Karpas-422 (cell line): ENCODE results near the gene SLC6A3. TPM values are rescaled to one million over a fixed set of nuclear protein-coding genes. Genes with fewer than 3 reads are reported as not detected.

Experiments used
- DNase-seq: peaks from one replicate; pipeline ENCODE4 v3.0.0-alpha.2; 2015
- H2AFZ ChIP-seq: fragments of 200-600 bp; sonication (generic); 2 replicates; pipeline ENCODE4 v1.6.1; 2014; ENCODE audit warnings: antibody characterized with exemption, low read length, mixed read lengths
- H3K27ac ChIP-seq: fragments of 200-600 bp; sonication (generic); 2 replicates; pipeline ENCODE4 v1.5.1; 2014; ENCODE audit warnings: mild to moderate bottlenecking, low read length, moderate library complexity
- H3K27me3 ChIP-seq: fragments of 200-600 bp; sonication (generic); 2 replicates; pipeline ENCODE4 v1.6.1; 2014; ENCODE audit warnings: low read length, mixed read lengths
- H3K36me3 ChIP-seq: fragments of 200-600 bp; sonication (generic); 2 replicates; pipeline ENCODE4 v1.6.1; 2014; ENCODE audit warnings: low read length, mixed read lengths; ENCODE audit not compliant: insufficient read depth
- H3K4me1 ChIP-seq: fragments of 200-600 bp; sonication (generic); 2 replicates; pipeline ENCODE4 v1.6.1; 2014; ENCODE audit warnings: mild to moderate bottlenecking, low read length, mixed read lengths
- H3K4me2 ChIP-seq: fragments of 200-600 bp; sonication (generic); 2 replicates; pipeline ENCODE4 v1.6.1; 2014; ENCODE audit warnings: low read length, low read depth, mild to moderate bottlenecking; ENCODE audit not compliant: poor library complexity, severe bottlenecking
- H3K4me3 ChIP-seq: fragments of 200-600 bp; sonication (generic); 2 replicates; pipeline ENCODE4 v1.5.1; 2014; ENCODE audit warnings: mild to moderate bottlenecking, antibody characterized with exemption, low read length, mixed read lengths
- H3K79me2 ChIP-seq: fragments of 200-600 bp; sonication (generic); 2 replicates; pipeline ENCODE4 v1.6.1; 2014; ENCODE audit warnings: mild to moderate bottlenecking, low read length, mixed read lengths
- H3K9ac ChIP-seq: fragments of 200-600 bp; sonication (generic); 2 replicates; pipeline ENCODE4 v1.6.0; 2014; ENCODE audit warnings: low read length
- H3K9me2 ChIP-seq: fragments of 200-600 bp; sonication (generic), shearing (Covaris generic); replicated peaks from 2 replicates; pipeline ENCODE4 v1.6.0; 2014; ENCODE audit warnings: mild to moderate bottlenecking, low read length, moderate library complexity; ENCODE audit not compliant: insufficient read depth
- H3K9me3 ChIP-seq: fragments of 300-700, 200-600 bp; sonication (generic); 2 replicates; pipeline ENCODE4 v1.6.1; 2014; ENCODE audit warnings: low read length, mixed read lengths
- H4K20me1 ChIP-seq: fragments of 200-600 bp; sonication (generic); 2 replicates; pipeline ENCODE4 v1.6.1; 2014; ENCODE audit warnings: mild to moderate bottlenecking, antibody characterized with exemption, low read length, low read depth; ENCODE audit not compliant: insufficient read depth
- total RNA-seq: library from RNA; depleted of rRNA; stranded (reverse); fragments of >200 nt; shearing (Covaris generic); gene quantifications from 2 replicates; pipeline ENCODE4 v1.2.3, GENCODE V29; 2014; ENCODE audit warnings: low replicate concordance

The SLC6A3 gene
- total RNA-seq, 1 experiment from 2014 or later: not detected

GRCh38 chr5:1443991-1444360 lies 1.3 kb downstream of the SLC6A3 start:
- no peak overlapping the region for H2AFZ ChIP-seq
- H3K4me2 ChIP-seq: no peak overlapping the region
- no peaks in the 10 kb centered on the region for H3K79me2 ChIP-seq
- no peak overlapping the region for H3K9ac ChIP-seq
- no peaks in the 10 kb centered on the region for H3K4me1 ChIP-seq
- no peak overlapping the region for H3K4me3 ChIP-seq
- no peaks in the 10 kb centered on the region for H3K9me3 ChIP-seq
- DNase-seq: no peak
- no peaks in the 10 kb centered on the region for H3K9me2 ChIP-seq
- H4K20me1 ChIP-seq: no peaks in the 10 kb centered on the region
- H3K27me3 ChIP-seq: no peaks in the 10 kb centered on the region
- no peak overlapping the region for H3K27ac ChIP-seq
- no peaks in the 10 kb centered on the region for H3K36me3 ChIP-seq

- Histone ChIP-seq H3K9ac (no peak overlapping the region), H2AFZ (no peak overlapping the region), H4K20me1 (no peaks in the 10 kb centered on the region), H3K79me2 (no peaks in the 10 kb centered on the region), H3K4me2 (no peak overlapping the region), H3K27me3 (no peaks in the 10 kb centered on the region), H3K4me3 (no peak overlapping the region), H3K9me2 (no peaks in the 10 kb centered on the region), H3K36me3 (no peaks in the 10 kb centered on the region), H3K9me3 (no peaks in the 10 kb centered on the region), H3K4me1 (no peaks in the 10 kb centered on the region), H3K27ac (no peak overlapping the region)
- DNase-seq: no peak
These were observed 2.1 kb downstream of the SLC6A3 start for GRCh38 chr5:1443171-1443570.

- Histone ChIP-seq H3K9me2 (no peaks in the 10 kb centered on the region), H3K9me3 (no peaks in the 10 kb centered on the region), H3K27ac (no peak overlapping the region), H3K79me2 (no peaks in the 10 kb centered on the region), H3K27me3 (no peaks in the 10 kb centered on the region), H3K4me2 (no peak overlapping the region), H3K9ac (no peak overlapping the region), H2AFZ (no peak overlapping the region), H3K36me3 (no peaks in the 10 kb centered on the region), H3K4me3 (no peak overlapping the region), H3K4me1 (no peaks in the 10 kb centered on the region), H4K20me1 (no peaks in the 10 kb centered on the region)
- DNase-seq: no peak
These were observed 2.8 kb downstream of the SLC6A3 start for GRCh38 chr5:1442222-1443145.

- Histone ChIP-seq H3K4me1 (no peaks in the 10 kb centered on the region), H3K4me3 (no peak overlapping the region), H3K4me2 (no peak overlapping the region), H3K9me2 (no peaks in the 10 kb centered on the region), H3K79me2 (no peaks in the 10 kb centered on the region), H2AFZ (no peak overlapping the region), H3K27me3 (no peaks in the 10 kb centered on the region), H3K36me3 (no peaks in the 10 kb centered on the region), H3K9me3 (no peaks in the 10 kb centered on the region), H3K9ac (no peak overlapping the region), H4K20me1 (no peaks in the 10 kb centered on the region), H3K27ac (no peak overlapping the region)
- DNase-seq: no peak
These were observed 3.9 kb downstream of the SLC6A3 start for GRCh38 chr5:1441166-1441865.

GRCh38 chr5:1440098-1440493 lies 5.1 kb downstream of the SLC6A3 start:
- Histone ChIP-seq H3K36me3 (no peaks in the 10 kb centered on the region), H3K9ac (no peak overlapping the region), H3K27ac (no peak overlapping the region), H3K79me2 (no peaks in the 10 kb centered on the region), H3K4me3 (no peak overlapping the region), H3K4me1 (no peaks in the 10 kb centered on the region), H3K9me3 (no peaks in the 10 kb centered on the region), H3K4me2 (no peak overlapping the region), H3K27me3 (no peaks in the 10 kb centered on the region), H3K9me2 (no peaks in the 10 kb centered on the region), H2AFZ (no peak overlapping the region), H4K20me1 (no peaks in the 10 kb centered on the region)
- DNase-seq: no peak

GRCh38 chr5:1439388-1440097 lies 5.7 kb downstream of the SLC6A3 start:
- Histone ChIP-seq H3K9ac (no peak overlapping the region), H3K36me3 (no peaks in the 10 kb centered on the region), H3K4me2 (no peak overlapping the region), H2AFZ (no peak overlapping the region), H3K4me1 (no peaks in the 10 kb centered on the region), H3K9me2 (no peaks in the 10 kb centered on the region), H3K9me3 (no peaks in the 10 kb centered on the region), H3K27me3 (no peaks in the 10 kb centered on the region), H3K79me2 (no peaks in the 10 kb centered on the region), H4K20me1 (no peaks in the 10 kb centered on the region), H3K4me3 (no peak overlapping the region), H3K27ac (no peak overlapping the region)
- DNase-seq: no peak

GRCh38 chr5:1438871-1439270 lies 6.4 kb downstream of the SLC6A3 start:
- DNase-seq: no peak
- H3K27me3 ChIP-seq: no peaks in the 10 kb centered on the region
- H3K9me3 ChIP-seq: no peaks in the 10 kb centered on the region
- H3K27ac ChIP-seq: no peak overlapping the region
- H3K4me3 ChIP-seq: no peak overlapping the region
- H3K4me1 ChIP-seq: no peaks in the 10 kb centered on the region
- H3K4me2 ChIP-seq: no peak overlapping the region
- no peaks in the 10 kb centered on the region for H3K79me2 ChIP-seq
- H4K20me1 ChIP-seq: no peaks in the 10 kb centered on the region
- no peak overlapping the region for H2AFZ ChIP-seq
- H3K9ac ChIP-seq: no peak overlapping the region
- no peaks in the 10 kb centered on the region for H3K9me2 ChIP-seq
- H3K36me3 ChIP-seq: no peaks in the 10 kb centered on the region
